GM10266 (cell line): ENCODE measurements around the gene MYO15B.

Experiments used
- DNase-seq: peaks from one replicate; pipeline ENCODE4 v3.0.0; 2012; ENCODE audit errors: extremely low spot score
- CTCF ChIP-seq: IDR thresholded peaks from 2 replicates; pipeline ENCODE4 v1.5.1; 2012; ENCODE audit warnings: mild to moderate bottlenecking, low read depth; ENCODE audit not compliant: control insufficient read depth, insufficient read depth; ENCODE audit errors: missing control alignments

MYO15B gene

DNA sequence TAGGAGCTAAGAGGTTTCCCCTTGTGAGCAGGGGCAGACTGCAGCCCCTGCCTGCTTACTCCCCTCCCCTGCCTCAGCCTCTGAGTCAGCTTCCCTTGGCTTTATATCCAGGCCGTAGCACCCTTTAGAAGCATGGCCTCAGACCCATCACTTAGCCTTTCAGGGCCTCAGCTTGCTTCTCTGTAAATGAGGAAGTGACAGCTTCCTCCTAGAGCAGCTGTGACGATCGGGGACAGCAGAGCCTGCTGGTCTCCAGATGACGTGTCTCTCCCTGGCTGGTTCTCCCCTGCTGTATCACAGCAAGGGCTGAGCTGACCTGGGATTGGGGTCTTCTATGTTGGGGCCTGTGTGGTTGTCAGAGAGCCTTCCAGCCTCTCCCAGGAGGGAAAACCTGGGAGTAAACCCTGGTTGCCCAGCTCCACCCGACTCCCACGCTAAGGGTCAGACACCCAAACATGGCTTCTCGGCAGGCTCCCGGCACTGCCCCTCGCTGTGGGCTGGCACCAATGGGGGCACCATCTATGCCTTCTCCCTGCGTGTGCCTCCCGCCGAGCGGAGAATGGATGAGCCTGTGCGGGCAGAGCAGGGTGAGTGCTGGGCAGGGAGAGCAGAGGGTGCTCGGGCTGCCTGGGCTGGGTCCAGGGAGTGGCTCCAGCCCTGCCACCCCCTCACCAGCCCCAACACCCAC lies 16.3 kb upstream of the MYO15B start:
- peak; percentile 91 for DNase-seq

DNA sequence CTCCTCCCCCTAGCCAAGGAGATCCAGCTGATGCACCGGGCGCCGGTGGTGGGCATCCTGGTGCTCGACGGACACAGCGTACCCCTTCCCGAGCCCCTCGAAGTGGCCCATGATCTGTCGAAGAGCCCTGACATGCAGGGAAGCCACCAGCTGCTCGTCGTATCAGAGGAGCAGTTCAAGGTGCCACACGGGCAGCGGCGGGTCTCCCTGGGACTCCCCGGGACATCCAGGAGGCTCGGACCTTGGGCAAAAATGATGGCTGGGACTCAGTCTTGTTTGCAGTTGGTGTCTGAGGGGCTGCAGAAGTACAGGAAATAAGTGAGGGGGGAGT lies 15.8 kb upstream of the MYO15B start:
- DNase-seq, result no peak
- no peak for TF ChIP-seq CTCF

More for the DNA sequence above, 16.3 kb upstream of the MYO15B start:
- TF ChIP-seq CTCF, result no peak

DNA sequence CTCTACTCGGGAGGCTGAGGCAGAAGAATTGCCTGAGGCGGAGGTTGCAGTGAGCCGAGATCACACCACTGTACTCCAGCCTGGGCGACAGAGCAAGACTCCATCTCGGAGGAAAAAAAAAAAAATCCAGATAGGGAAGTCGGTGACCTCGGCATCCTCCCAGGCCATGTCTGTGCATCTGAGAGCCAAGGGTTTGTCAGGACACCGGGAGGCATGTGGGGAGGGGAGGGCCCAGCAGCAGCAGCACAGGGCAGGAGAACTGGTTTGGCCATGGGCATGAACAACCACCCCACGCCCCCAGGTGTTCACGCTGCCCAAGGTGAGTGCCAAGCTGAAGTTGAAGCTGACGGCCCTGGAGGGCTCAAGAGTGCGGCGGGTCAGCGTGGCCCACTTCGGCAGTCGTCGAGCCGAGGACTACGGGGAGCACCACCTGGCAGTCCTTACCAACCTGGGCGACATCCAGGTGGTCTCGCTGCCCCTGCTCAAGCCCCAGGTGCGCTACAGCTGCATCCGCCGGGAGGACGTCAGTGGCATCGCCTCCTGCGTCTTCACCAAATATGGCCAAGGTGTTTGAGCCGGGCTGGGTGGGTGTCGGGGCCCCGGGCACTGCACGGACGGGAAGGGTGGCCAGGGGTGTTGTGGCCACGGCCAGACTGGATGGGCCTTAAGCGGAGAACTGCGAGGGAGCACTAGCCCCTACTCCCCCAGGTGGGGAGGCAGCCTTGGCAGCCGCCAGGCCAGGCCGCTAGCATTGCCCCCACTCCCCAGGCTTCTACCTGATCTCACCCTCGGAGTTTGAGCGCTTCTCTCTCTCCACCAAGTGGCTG lies 14.7 kb upstream of the MYO15B start:
- no peak for DNase-seq
- no peak for TF ChIP-seq CTCF

DNA sequence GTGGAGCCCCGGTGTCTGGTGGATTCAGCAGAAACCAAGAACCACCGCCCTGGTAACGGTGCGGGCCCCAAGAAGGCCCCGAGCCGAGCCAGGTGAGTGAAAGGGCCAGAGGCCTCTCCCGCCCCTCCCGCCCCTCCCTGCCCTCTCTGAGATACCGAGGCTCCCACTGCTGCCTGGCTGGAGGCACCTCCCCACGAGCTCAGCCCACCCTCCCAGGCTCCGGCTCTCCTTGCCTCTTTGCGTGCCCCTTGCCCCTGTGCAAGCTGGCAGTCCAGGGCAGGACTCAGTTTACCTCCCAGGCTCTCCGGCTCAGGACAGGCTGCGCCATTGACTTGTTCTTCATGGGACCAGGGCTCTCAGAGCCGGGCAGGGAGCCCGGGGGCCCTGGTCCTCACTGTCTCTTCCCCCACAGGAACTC lies 14.1 kb upstream of the MYO15B start:
- no peak for DNase-seq
- TF ChIP-seq CTCF, result no peak

DNA sequence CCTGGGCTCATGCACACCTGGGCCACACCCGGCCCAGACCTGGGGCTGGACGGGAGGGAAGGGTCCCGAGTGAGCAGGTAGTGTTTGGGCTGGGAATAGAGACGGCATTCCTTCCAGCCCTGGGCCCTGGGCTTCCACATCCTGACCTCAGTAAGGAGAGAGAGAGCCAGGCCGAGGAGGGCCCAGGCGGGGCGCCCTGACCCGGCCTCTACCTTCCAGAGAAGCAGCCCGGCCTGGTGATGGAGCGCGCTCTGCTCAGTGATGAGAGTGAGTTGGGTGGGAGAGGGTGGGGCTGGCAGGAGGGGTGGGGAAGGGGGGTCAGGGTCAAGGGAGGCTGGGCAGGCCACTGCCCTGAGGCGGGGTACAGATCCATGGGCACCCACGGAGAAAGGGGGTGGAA lies 13.6 kb upstream of the MYO15B start:
- no peak for TF ChIP-seq CTCF
- DNase-seq, result no peak

- no peak for DNase-seq
- TF ChIP-seq CTCF, result no peak
Observed at GRCh38 chr17:75574404-75575036, 13.1 kb upstream of the MYO15B start.

- no peak for TF ChIP-seq CTCF
- DNase-seq, result no peak
Observed at GRCh38 chr17:75575197-75575596, 12.4 kb upstream of the MYO15B start.
